NCI-H1105 (cell line): ENCODE measurements around the gene MAN1C1.

Experiments
- DNase-seq: peaks from one replicate; lab custom pipeline; 2025; lab: John Stamatoyannopoulos, UW

The MAN1C1 gene

GRCh38 chr1:25817840-25818501 lies 201.4 kb downstream of the MAN1C1 start:
- peak; percentile 22 for DNase-seq

- no peak for DNase-seq
These were observed 202.0 kb downstream of the MAN1C1 start for GRCh38 chr1:25818569-25818968.

GRCh38 chr1:25819491-25820246 lies 203.1 kb downstream of the MAN1C1 start, which contains the start of gene MTFR1L:
MTFR1L (plus strand) TSS chr1:25819954; CDS start chr1:25823105, 3,151 bp downstream.
- DNase-seq, result peak; percentile 86

- no peak for DNase-seq
These were observed 203.9 kb downstream of the MAN1C1 start for GRCh38 chr1:25820247-25821111.

- no peak for DNase-seq
These were observed 204.5 kb downstream of the MAN1C1 start for GRCh38 chr1:25821112-25821476.

GRCh38 chr1:25821630-25822091 lies 205.1 kb downstream of the MAN1C1 start:
- DNase-seq, result no peak

- DNase-seq, result no peak
These were observed 209.0 kb downstream of the MAN1C1 start for GRCh38 chr1:25825605-25826004.

- DNase-seq, result no peak
These were observed 210.0 kb downstream of the MAN1C1 start for GRCh38 chr1:25826571-25826970.

- no peak for DNase-seq
These were observed 211.9 kb downstream of the MAN1C1 start for GRCh38 chr1:25828491-25828890.

GRCh38 chr1:25829046-25829445 lies 212.5 kb downstream of the MAN1C1 start:
- DNase-seq, result no peak

GRCh38 chr1:25831569-25832196 lies 215.1 kb downstream of the MAN1C1 start:
- DNase-seq, result no peak

GRCh38 chr1:25832336-25833037 lies 215.9 kb downstream of the MAN1C1 start:
- DNase-seq, result no peak

GRCh38 chr1:25833158-25833557 lies 216.6 kb downstream of the MAN1C1 start:
- DNase-seq, result no peak
